ENCODE data around the gene NSUN6.

The NSUN6 gene

GRCh38 chr10:18561861-18562551 is 89.4 kb downstream of the NSUN6 start:
- no peak for DNase-seq (ENCODE audit: low spot score)

DNA sequence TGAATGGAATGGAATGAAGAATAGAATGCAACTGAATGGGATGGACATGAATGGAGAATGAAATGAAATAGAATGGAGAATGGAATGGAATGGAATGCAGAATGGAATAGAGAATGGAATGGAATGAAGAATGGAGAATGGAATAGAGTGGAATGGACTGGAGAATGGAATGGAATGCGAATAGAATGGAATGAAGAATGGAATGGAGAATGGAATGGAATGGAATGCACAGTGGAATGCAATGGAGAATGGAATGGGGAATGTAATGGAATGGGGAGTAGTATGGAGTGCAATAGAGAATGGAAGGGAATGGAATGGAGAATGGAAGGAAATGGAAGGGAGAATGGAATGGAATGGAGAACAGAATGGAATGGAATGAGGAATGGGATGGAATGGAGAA is 93.4 kb downstream of the NSUN6 start:
- no peak for DNase-seq (ENCODE audit: low spot score)

DNA sequence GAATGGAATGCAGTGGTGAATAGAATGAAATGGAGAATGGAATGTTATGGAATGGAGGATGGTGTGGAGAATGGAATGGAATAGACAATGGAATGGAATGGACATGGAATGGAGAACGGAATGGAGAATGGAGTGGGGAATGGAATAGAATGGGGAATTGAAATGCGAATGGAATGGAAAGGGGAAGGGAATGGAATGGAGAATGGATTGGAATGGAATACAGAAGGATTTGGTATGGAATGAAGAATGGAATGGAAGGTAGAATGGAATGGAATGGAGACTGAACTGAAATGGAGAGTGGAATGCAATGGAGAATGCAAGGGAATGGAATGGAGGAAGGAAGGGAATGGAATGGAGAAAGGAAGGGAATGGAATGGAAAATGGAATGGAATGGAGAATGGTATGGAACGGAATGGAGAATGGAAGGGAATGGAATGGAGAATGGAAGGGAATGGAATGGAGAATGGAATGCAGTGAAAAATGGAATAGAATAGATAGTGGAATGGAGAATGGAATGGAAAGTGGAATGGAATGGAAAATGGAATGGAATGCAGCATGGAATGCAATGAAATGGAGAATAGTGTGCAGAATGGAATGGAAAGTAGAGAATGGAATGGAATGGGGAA is 94.8 kb downstream of the NSUN6 start:
- no peak for DNase-seq (ENCODE audit: low spot score)

DNA sequence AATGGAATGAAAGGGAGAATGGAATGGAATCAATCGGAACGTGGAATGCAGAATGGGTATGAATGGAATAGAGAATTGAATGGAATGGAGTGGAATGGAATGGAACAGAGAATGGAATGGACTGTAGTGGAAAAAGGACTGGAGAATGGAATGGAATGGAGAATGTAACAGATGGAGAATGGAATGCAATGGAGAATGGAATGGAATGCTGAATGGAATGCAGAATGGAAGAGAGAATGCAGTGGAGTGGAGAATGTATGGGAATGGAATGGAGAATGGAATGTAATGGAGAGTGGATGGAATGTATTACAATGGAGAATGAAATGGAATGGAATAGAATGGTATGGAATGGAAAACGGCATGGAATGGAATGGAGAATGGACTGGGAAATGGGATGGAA is 96.9 kb downstream of the NSUN6 start:
- DNase-seq (ENCODE audit: low spot score): no peak

DNA sequence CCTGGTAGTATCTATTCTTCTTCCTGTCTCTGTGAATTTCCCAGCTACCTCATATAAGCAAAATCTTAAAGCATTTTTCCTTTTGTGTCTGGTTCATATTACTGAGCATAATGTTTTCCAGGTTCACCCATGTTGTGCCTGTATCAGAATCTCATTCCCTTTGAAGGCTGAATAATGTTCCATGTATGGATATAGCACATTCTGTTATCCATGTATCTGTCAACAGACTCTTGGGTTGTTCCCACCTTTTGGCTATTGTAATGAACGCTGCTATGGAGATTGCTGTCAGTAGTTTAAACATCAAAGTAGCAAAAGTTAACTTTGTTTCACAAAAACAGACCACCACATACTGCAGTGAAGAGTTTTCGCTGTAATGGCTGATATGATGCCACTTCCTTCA is 99.9 kb downstream of the NSUN6 start:
- DNase-seq (ENCODE audit: low spot score): no peak

DNA sequence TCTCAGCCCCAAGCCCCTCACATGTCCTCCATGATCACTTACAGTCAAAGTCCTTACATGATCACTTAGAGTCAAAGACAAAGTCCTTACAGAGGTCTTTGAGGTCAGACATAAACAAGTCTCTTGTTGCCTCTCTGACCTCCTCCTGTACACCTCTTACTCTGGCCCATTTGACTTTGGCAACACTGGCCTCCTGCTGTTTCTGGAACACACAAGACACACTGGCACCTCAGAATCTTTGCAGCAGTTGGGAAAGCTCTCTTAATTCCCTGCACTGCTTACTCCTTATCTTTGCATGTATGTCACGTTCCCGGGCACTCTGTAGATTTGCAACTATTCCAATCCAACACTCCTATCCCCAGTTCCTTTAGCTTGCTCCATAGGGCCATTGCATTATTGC is 102.3 kb downstream of the NSUN6 start:
- DNase-seq (ENCODE audit: low spot score): no peak

DNA sequence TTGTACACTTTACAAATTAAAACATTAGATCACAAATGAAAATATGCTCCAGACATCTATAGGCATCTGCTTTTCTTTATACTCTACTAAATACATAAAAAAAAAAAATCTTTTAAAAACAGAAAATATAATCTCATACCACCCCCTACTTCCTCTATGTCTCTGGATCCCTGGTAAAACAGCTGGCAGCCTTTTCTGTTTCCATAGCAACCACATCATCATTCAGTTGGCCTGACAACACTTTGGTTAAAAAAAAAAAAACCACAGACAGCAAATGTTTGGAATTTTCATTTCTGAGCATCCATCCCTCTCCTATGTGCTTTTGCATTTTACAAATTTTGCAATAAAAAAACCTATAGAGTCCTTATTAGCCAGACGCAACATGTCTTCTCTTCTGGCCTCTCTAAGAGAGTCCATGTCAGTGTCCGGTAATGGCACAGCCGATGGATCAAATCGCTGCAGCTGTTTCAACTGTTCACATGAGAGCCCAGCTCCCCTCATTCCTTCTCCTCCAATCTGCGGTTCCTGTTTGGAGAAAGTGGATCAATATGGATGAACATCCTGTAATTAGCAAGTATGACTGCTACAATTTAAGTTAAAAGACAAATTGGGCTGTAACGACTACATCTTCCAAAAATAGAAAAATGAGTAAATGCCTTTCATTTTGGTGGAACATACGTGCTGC is 105.6 kb downstream of the NSUN6 start:
- DNase-seq (ENCODE audit: low spot score): no peak

DNA sequence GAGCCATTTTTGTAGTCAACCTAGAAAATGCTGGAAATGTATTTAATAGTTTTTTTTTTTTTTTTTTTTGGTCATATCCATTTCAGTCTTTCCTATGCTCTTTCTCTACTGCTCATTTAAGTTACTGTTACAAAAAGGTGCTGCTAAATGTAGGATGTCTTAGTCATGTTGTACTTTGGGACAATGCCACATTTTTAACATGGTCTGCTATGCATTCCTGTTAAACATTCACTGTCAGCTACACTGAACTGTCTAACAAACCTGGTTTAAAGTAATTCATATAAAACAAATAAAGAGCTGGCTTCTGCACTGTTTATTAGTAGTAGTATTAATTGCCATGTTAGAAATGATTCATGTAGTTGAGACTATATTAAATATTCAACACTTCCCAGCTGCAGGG is 108.6 kb downstream of the NSUN6 start:
- DNase-seq (ENCODE audit: low spot score): no peak

GRCh38 chr10:18540195-18540594 is 111.2 kb downstream of the NSUN6 start:
- no peak for DNase-seq (ENCODE audit: low spot score)

- DNase-seq (ENCODE audit: low spot score): no peak
Measured at GRCh38 chr10:18539335-18539734, 112.1 kb downstream of the NSUN6 start.

DNA sequence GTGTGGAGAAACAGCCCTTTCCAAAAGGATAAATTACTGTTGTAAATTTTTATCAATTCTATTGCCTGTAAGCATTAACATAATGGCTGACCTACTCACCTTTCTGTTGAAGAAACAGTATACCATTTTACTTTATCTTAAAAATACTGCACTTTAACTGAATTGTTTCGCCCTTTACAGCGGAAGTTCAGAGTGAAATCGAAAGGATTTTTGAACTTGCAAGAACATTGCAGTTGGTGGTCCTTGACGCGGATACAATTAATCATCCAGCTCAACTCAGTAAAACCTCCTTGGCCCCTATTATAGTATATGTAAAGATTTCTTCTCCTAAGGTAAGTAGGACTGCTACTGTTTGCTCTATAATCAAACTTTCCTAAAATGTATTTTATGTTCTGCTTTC is 117.5 kb downstream of the NSUN6 start:
- no peak for DNase-seq (ENCODE audit: low spot score)

GRCh38 chr10:18532881-18533535 is 118.4 kb downstream of the NSUN6 start:
- no peak for DNase-seq (ENCODE audit: low spot score)

DNA sequence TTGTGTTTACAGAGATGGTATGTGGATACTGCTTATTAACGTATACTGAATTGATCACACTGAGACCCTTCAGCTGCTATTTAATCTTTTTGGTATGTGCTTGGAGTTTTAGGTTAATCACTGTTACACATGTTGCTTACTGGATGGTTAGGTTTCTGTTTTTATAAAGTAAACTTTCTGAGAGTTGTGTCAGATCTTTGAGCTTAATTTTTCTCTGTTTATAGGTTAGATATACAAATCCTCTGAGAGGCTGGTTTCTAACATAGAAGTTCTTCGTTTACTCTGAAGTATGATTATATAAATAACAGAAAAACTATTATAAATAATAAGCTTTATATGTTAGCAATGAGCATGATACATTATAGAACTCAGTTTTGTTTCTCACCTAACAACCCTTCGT is 123.1 kb downstream of the NSUN6 start:
- DNase-seq (ENCODE audit: low spot score): no peak

DNA sequence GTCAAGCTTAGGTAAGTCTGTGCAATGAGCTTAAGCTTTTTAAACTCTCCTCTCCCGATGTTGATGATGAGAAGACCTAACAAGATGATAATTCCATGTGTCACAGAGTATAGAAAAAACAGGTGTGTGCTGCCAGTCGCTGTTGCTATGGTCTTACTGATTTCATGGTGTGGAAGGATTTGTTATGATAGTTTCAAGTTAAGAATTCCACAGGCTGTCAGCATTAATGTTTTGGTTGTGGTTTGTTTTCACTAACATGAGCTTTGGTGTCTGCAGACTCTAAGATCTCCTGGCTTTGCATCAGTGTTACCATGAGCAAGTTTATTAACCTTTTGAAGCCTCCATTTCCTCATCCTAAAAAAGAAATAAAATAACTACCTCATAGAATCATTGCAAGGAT is 123.7 kb downstream of the NSUN6 start:
- DNase-seq (ENCODE audit: low spot score): no peak

GRCh38 chr10:18523858-18524257 is 127.5 kb downstream of the NSUN6 start:
- no peak for DNase-seq (ENCODE audit: low spot score)

DNA sequence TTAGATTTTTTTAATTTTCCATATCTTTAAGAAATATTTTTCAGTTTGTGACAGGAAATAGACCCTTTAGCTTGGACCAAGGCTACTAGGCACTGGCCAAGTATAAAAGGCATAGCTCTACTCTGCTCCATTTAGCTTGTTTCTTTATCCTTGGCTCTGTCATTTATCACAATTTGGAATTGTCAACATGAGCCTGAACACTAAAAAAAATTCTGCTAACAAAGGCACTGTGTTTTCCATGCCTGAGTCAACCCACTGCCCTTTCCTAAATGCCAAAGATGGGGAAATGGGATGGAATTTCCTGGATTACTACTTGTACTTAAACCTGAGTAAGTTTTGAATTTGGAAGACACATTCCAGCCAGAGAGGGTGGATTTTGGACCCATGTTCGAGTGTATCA is 128.4 kb downstream of the NSUN6 start:
- DNase-seq (ENCODE audit: low spot score): no peak

DNA sequence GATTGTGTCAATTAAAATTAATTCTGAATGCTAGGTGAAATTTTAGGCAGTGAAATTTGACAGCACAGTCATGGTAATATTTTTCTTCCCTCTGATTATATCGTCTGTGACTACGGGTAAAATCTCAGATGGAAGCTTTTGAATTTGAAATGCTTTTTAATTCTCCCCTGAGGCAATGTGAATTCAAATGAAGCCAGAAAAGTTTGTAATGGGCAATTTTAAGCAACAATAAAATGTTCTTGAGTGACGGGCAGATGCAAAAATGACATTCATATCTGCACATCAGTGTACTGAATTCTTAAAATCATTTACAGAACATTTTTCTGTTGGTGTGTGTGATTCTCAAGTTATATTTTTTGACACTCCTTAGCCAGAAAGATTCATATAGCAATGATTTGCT is 134.5 kb downstream of the NSUN6 start:
- DNase-seq (ENCODE audit: low spot score): no peak

DNA sequence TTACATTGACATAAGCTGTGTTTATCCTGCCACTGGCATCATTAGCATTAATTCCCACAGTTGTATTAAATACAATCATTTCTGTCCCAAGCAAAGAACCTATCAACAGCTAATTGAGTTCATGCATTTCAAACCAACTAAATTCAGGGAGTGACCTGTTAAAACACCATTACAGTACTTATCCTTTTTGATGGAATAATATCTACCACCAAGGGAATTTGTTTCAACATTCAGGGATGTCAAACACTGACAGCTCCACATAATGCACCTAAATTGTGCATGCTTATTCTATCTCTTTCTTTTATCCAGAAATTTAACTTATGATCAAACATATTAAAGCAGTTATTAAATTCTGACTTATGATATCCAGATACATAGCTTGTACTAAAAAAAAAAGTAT is 136.8 kb downstream of the NSUN6 start:
- DNase-seq (ENCODE audit: low spot score): no peak

DNA sequence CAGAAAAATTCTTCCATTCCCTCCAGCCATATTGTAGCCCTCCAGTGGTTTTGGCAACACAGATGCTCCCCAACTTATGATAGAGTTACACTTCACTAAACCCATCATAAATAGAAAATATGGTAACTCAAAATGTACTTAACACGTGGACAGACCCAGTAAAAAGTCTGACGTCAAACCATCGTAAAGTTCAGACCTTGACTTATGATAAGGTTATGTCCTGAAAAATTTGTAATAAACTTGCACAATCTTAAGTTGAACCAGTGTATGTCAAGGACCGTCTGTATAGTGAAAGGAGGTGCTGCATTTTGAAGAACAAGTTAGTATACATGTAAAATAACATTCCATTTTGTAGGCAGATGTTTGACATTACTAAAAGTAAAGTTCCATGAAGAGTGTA is 142.8 kb downstream of the NSUN6 start:
- DNase-seq (ENCODE audit: low spot score): no peak

DNA sequence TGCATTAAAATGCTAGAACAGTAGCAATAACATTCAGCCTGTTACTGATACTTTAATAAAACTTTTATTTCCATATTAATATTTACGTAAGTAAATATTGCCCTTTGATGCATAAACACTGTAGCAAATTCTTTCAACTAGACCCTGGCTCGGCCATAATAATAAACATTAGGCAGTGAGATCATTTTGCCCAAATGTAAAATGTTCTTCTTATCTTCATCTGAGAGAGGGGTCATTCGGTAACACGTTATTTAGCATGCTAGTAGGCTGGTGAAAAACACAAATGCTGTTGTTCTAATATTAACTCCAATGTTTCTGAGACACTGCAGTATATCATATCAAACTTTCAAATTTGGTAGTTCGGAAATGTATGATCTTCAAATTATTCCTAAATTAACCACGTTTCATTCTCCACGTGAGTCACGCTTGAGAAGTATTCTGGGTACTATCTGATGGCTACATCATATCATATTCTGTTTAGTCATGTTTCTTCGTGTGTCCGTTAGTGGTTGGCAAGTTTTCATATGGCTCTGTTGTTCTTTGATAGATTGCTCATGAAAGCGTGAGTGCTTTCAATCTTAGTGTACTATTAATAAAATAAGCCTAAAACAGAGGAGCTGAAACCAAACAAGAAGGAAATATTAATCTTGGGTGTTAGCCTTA is 145.8 kb downstream of the NSUN6 start:
- DNase-seq (ENCODE audit: low spot score): no peak

DNA sequence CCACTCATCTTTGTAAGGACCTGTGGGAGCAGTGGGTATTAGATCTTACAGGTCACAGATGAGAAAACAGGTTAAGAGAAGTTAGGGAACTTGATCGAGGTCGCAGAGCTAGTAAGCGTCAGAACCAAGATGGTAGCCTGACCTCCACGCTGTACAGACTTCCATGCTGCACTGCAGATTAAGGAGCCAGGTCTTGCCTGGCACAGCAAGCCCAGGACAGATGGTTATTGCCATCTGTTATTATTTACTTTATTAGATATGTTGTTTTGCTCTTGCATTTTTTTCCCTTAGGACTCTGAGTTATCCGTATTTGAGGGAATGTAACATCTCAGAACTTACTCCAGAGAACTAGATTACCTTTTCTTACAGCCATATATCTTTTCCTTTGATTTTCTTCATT is 147.2 kb downstream of the NSUN6 start:
- no peak for DNase-seq (ENCODE audit: low spot score)

DNA sequence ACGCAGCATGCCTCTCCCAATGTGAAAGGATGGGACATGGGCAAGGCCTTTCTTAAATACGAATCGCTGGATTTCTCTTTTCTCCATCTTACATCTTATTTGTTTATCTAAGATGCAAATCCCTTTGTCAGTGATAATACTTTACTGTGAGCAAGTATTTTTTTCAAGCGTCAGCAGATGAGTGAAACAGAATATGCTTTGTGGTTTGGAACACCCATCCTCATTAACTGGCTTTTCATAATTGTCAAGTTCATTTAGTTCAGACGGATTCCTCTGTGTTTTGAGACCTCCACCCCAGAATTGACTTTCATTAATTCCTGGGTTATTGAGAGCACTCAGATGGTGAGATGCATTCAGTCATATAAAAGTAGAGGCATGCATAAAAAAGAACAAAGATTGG is 149.8 kb downstream of the NSUN6 start:
- no peak for DNase-seq (ENCODE audit: low spot score)

DNA sequence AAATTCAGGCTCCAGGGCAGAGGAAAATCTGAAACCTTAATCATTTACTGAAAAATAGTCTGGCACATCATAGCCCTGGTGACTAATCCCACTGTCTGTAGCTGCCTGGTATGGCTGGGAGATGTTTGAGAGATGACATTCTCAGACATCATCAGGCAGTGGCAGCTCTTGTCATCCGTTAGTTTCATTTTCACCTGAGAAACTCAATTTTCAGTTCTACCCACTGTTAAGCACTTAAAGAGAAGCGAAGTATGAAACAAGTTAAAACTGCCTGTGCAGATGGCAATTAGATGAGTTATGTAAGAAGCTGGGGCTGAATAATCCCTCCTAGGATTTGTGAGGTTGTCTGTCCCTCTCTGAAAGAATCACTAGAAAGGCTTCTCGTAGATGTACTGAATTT is 150.2 kb downstream of the NSUN6 start:
- DNase-seq (ENCODE audit: low spot score): no peak
